NOMO-1 (cell line): ENCODE measurements around the gene SYNGR2.
A peak's percentile ranks its signal among the peaks of the same experiment; 100 is the strongest.

Experiments
- DNase-seq, 2 experiments: peaks; one replicate each; lab custom pipeline; 2025; ENCODE audit not compliant: unreplicated experiment in 2 of 2; lab: John Stamatoyannopoulos, UW

The SYNGR2 gene

DNA sequence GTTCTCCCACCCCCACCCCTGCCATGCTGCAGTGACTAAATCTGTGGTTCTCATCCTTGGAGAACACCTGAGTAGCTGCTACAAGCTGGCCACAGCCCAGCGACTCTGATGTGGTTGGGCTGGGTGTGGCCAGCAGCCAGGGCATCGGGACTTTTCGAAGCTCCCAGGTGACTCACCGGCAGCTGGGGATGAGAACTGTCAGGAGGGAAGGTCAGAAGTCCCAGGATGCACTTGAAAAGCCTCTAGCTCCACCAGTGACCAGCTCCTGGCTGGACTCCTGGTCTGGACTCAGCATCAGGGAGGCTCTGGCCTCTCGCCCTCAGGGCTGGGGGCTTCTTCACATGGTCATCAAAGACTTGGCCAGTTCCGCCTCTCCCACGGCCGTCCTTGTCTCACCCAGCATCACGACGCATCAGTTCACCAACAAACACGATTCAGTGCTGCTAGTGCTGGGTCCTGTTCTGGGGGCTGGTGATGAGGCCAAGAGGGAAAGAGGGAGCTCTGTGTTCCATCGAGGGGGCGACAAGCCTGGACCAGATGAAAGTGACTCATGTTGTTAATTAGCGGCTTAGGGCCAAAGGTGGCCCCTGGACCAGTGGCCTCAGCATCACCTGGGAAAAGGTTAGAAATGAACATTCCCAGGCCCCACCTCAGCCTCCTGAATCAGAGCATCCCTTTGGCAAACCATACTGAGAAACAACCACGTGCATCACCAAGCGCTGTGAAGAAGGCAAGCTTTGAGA lies 26.1 kb upstream of the SYNGR2 start:
- DNase-seq, result no peak

DNA sequence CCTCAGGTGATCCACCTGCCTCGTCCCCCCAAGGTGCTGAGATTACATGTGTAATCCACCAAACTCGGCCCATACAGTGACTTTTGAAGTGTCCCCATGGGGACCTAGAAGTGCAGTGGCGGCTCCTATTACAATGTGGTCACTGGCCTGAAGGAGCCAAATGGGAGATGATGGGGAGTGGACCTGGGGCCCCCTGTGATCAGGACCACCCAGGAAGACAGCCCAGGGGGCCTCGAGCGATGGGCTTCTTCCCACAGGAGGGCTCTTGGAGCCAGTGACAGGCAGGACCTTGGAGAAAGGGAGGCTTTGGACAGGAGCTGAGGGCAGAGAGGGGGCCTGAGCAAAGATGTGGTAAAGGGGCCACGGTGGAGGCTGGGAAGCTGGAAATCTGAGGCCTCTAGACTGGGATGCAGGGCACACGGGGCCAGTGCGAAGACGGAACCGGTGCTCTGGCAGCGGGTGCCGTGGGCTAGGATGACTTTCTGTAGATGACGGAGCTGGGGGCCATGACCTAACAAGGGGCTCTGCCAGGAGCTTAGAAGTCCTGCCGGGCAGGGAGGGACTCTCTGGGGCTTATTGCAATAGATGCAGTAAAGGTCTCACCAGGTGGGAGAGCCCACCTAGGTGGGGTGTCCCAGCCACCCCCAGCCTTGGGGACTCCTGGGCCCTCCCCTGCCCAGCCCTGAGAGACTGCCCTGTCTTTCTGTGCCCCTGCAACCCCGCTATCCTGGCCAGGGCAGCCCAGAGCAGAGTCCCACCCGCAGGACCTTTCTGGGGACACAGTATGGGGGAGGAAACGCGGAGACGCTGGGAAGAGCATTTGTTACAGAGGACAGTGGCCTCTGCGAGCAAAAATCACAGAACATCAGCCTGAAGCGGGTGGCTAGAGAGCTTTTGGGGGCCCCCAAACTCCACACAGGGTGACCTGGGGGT lies 24.9 kb upstream of the SYNGR2 start:
- DNase-seq, result no peak

DNA sequence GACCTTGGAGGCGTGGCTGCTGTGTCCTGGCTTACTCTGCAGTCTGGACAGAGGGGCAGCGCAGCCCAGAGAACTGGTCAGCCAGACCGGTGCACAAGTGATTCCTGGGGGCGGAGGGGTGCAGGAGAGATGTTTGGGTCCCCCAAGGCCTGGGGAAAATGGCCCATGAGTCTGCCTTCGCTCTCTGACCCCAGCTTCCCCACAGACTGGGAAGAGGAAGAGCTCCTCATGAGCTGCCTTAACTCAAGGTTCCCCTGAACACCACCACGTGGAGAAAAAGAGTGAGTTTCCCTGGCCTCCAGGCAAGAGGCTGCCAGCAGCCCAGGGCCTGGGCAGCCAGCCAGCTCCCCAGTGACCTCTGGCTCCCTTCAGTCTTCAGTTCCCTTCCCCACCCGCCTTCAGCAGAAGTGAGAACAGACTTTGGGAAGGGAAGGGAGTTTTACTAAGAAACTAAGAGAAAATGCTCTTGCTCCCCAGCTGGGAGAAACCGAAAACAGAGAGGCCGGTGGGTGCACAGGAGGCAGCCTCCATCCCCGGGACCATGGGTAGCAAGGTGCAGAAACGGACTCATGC lies 24.1 kb upstream of the SYNGR2 start:
- DNase-seq, result peak; percentile 76

DNA sequence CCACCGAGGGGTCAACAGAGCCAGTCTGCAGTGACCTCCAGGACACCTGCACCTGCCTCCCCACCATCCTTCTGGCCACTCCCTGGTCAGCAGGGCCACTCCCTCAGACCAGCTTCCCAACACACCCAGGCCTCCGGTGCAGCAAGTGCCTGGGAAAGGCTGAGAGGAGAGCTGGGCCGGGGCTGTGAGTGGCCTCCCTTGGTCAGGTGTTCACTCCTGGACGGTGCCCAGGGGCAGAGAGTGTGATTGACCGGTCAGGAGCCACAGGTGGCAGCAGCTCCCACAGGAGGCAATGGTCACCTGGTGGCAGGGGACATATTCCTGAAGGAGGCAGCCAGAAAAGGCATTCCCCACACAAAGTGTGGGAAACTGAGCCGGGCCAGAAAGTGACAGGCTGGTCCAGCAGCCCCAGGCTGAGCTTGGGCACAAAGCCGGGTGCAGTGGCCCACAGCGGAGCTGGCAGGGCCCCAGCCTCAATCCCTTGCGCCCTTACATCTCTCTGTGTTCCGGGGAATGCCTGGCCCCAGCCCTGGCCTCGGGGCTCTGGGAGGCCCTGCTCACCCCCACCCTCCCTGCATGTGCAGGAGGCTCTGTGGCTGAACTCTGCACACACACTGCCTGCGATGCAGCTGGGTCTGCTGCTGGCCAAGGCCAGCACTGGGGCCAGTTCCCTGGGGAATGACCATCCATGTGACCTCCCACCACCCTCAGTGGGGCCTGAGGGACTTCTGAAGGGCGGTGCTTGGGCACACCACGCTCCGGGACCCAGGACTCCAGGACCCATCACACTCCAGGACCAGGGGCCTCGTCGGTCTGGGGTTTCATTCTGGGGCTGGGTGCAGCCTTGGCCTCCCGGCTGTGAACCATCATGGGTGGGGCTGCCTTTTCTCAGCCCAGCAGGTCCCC lies 23.4 kb upstream of the SYNGR2 start:
- no peak for DNase-seq

DNA sequence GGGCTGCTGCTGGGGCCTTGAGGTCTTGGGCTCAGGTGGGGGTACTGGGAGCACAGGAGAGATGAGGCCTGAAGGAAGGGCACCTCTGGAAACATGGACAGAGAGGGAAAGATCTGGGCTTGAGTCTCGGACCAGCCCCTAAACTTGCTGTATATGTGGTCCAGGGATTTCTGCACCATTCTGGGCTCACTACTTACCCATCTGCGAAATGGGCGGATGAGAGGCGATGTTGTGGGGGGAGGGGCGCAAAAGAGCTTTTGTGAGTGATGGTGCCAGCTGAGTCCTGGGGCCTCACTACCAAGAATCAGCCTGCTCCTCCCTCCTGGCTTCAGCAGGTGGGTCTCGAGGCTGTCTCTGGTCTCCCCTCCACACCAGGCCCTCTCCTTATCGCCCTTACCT lies 21.9 kb upstream of the SYNGR2 start:
- DNase-seq, result no peak

DNA sequence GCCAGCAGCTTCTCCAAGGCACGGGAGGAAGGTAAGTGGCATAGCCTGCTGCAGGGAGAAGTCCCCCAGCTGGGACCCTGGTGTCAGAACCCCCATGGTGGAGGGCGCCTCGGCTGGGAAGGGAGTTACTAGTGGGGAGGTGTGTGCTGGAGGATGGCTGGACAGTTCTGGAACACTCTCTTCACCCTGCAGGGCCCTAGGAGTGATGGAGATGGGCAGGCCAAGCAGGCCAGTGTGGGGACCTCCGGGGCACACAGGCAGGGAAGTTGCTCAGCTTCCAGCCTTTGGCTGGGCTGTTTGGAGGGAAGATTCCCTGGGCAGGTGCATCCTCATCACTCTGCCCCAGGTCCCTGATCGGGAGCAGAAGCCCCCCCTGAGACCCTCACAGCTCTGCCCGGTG lies 21.5 kb upstream of the SYNGR2 start:
- no peak for DNase-seq

DNA sequence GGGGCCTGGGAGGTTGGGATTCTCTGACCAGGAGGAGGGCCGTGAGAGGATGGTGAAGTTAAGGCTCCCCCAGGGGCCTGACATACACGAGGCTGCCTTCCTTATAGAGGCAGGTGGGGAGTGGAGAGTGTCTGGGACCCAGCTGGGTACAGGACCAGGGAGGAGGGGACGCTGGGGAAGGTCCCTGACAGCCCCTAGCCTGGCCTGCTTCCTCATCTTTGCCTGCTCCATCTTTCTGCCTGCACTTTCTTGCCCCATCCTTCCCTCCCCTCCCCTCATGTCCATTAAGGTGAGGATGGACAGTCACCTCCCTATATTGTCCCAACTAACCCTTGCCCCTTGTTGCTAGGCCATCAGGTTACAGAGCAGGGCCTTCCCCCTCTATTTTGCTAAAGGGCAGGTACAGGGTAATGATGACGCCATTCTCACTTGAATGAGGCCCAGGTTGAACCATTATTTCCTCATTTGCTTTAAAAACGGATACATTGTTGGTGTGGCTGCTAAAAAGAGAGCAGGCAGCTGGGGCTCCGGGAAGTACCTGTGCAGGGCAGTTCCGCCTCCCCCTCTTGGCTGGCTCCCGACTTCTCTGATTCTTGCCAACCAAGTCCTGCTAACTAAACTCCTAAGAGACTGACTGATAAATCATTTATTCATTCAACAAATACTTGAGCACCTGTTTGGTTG lies 20.9 kb upstream of the SYNGR2 start:
- peak in 1 of 2 experiments; percentile 33 for DNase-seq

DNA sequence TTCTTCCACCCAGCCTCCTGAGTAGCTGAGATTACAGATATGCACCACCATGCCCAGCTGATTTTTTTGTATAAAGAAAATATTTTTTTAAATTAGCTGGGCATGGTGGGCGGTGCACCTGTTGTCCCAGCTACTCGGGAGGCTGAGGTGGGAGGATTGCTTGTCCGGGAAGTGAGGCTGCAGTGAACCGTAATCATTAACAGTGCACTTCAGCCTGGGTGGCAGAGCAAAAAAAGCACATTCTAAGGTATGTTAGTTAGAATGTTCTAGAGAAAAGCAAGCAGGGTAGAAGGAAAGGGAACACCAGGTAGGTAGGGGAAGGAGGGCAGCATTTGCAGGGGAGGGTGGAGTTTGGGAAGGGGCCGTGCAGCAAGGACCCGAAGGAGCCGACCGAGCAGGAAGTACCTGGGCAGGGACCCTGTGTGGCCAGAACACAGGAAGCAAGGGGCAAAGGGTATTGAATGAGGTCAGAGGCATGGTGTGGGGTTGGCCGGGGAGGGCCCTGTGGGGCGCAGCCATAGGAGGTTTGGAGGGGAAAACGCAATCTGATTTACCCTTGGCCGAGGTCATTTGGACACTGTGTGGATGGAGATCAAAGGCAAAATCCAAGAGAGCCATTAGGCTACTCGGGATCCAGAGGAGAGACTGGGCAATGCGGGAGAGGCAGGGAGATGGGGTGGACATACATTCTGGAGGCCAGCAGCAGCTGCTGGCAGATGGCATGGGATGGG lies 19.9 kb upstream of the SYNGR2 start:
- no peak for DNase-seq

DNA sequence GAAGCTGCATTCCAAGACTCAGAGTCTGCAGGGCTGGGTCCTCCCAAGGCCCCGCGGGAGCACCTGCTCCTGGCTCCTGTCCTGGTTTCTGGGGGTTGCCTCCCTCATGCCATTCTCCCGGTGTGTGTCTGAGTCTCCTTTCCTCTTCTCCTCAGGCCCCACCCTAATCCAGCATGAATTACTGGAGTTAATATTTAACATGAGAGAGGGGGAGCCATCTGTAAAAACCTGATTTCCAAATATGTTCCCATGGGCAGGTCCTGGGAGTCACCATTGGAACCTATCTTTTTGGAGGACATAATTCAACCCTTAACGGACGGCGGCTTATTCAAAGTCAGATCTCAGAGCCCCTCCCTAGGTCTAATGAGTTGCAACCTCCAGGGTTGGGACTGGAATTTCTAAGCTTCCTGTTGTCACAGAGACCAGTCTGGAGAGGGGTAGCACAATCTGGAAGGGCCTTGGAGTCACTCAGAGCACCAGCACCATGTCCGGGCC lies 16.8 kb upstream of the SYNGR2 start:
- DNase-seq, result no peak

DNA sequence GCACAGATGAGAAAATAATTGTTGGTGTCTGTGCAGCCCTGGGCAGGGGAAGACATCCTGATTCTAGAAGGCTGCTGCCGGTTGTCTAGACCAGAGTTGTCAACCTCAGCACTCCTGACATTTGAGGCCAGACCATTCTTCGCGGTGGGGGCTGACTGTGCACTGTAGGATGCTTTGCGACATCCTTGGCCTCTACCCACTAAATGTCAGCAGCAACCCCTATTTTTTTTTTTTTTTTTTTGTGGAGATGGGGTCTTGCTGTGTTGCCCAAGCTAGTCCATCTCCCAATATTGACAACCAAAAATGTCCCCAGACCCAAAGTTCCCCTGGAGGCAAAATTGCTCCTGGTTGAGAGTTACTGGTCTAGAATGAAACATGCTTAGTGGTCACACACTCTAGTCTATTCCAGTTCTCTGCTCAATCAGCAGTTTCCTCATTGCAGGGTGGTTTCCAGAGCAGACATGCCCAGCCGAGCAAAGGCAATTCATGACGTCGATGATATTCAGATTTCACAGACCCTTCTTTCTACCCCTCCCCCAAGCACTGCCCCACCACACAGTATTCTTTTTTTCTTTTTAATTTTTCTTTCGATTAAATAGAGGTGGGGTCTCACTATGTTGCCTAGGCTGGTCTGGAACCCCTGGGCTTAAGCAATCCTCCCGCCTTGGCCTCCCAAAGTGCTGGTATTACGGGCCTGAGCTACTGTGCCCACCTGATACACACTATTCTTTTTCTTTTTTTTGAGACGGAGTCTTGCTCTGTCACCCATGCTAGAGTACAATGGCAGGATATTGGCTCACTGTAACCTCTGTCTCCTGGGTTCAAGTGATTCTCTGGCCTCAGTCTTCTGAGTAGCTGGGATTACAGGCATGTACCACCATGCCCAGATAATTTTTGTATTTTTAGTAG lies 13.2 kb upstream of the SYNGR2 start:
- peak in 1 of 2 experiments; percentile 62 for DNase-seq

DNA sequence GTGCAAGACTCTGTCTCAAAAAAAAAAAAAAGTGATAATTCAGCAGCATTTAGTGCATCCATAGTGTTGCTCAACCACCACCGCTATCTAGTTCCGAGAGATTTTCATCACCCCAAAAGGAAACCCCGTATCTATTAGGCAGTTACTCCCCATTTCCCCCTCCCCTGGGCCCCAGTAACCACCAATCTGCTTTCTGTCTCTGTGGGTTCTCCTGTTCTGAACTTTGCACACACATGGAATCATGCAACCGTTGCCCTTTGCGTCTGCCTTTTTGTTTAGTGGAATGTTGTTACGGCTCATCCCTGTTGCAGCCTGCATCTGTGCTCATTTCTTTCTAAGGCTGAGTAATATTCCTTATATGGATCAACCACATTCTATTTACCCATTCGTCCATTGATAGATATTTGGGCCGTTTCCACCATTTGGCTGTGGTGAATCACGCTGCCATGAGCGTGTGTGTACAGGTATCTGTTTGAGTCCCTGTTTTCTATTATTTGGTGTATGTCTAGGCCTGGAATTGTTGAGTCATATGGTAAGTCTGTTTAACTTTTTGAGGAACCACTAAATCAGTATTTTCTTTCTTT lies 8.7 kb upstream of the SYNGR2 start:
- DNase-seq, result peak in 1 of 2 experiments; percentile 41

DNA sequence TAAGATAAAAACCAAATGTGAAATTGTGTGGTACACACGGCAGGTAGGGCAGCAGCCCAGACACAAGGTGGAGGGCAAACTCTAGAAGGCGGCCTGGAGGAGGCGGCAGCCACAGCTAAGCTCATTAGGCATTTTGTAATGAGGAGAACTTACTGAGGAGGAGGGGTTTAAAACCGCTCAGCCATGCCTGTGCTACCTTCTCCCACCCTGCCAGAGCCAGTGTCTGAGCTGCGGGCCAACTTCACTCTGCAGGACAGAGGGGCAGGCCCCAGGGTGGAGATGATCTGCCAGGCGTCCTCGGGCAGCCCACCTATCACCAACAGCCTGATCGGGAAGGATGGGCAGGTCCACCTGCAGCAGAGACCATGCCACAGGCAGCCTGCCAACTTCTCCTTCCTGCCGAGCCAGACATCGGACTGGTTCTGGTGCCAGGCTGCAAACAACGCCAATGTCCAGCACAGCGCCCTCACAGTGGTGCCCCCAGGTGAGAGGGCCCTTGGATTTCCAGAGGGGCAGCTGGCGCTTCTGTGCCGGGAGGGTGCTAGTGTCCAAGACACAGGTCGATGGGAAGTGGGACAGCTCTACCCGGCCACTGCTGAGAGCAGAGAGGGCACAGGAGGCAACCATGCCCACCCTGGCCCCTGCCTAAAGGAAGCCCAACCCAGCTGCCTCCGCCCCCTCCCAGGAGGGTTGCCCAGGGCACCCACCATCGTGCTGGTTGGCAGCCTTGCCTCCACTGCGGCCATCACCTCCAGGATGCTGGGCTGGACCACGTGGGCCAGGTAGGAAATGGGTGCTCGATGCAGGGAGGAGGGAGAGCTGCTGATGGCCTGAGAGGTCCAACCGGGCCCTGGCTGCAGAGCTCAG lies 4.3 kb upstream of the SYNGR2 start:
- no peak for DNase-seq

DNA sequence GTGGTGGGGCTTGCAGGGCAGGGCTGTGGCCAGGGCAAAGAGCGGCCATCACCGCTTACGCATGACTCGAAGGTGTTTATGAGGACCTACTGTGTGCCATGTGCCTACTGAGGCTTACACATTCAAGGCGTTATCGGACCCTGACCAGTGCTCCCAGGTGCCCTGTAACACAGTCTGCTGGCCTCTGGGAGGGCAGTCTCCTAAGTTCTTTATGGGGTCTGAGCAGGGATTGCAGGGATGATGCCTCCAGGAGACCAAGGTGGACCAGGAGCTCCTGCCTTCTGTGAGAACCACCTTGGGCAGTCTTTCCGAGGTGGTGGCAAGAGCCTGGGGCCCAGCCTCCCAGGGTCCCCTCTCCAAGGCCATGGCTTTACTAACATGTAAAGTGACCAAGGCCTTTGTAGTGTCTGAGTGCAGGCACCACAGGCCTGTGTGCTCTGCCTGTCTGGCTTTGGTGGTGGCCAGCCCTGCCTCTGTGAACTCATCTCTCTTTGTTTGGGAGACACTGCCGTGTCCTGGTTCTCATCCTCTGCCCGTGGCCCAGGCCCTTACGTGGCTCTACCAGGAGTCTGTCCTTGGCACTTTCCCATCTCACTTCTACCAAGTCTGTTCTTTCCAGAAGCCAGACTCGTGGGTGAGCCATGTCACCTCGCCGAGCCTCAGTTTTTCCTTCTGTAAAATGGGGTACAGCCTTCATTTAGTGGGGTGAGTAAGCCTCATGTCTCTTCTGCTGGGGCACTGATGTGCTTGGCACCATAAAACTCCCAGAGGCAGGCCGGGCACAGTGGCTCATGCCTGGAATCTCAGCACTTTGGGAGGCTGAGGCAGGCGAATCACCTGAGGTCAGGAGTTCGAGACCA lies 3.4 kb upstream of the SYNGR2 start:
- DNase-seq, result no peak

DNA sequence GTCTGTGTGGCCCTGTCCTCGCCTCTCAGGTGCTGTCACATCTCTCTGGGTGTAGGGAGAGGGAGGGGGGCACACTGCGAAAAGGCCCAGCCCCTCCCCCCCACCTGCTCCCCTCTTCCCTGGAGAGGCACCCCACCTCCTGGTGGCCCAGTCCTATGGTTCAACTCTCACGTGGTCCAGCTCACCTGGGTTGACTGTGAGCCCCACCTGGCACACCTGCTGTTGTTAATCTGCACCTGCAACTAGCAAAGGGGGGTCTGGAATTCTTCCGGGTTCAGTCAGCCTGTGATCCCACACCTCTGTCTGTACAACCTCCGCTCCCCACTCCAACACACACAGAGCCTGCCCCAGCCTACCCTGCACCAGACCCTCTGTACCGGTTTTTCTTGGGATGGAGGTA lies 2.0 kb upstream of the SYNGR2 start:
- no peak for DNase-seq

DNA sequence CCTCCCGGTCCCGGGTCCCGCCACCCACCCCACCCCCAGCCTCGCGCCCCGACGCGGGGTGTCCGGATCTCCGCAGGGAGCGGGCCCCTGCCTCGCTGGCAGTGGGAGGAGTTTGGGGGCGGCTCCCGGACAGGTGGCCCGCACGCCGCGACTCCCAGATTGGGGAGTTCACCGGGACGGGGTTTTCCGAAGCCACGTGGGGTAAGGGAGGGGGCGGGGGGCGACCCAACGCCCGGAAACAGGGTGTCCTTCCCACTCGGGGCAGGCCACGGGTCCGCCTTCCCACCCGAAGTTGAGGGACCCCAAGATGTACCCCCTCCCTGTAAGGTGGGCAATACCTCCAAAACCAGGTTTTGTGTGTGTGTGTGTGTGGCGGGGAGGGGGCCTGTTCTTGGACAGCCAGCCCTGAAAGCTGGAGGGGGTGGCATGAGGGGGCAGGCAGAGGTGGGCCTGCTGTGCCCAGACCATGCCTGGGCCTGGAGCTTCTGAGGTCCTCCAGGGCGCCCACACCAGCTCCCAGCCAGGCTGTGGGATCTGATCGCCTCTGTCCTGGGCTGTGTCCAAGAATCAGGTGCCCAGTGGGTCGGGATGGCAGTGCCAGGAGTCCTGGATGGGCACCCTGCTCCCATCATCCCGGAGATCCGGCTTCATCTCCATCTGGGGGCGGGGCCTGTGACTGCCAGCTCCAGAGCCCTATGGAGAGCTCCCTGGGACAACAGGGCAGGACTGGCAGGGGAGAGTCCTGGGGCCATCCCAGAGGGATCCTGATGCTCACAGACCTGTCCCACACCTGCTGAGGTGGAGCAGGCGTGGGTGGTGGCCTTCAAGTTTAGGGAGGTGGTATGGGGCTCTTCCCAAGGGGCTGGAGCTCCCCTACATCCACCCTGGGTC lies 767 bp downstream of the SYNGR2 start:
- DNase-seq, result no peak
